Measurements from ENCODE around the gene PRR29. TPM values are rescaled to one million over a fixed set of nuclear protein-coding genes. Genes with fewer than 3 reads are reported as not detected.

Gene PRR29
- total and polyA plus RNA-seq, 2 donors (not counting 1 experiment from before 2014, with no cell fraction given): 0.02 to 0.17 TPM

DNA sequence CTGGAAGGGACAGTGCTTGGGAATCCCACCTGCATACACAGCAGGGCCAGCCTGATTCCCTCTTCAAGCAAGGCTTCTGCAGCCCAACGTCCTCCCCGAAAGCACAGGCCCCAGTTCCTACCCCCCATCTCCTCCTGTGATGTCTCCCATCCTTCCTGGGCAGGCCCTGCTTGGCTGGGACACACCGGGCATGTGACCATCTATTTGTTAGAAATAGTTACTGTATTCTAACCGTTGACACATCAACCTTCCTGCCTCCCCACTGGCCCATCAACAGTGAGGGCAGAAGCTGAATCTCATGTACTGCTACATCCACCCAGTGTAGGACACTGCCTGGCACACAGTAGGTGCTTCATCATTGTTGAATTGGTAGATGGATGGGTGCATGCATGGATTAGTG is 10.7 kb downstream of the PRR29 start:
- DNase-seq (ENCODE audit: low read depth in 2 of 2): no peak
- TF ChIP-seq EZH2 (IDR thresholded peaks at IDR 0.05; ENCODE audit: low read length, missing control alignments) (no peak), CTCF (conservative IDR thresholded peaks at IDR 0.05 in 1 of 2, IDR thresholded peaks at IDR 0.05 in 1 of 2; ENCODE audit: low read depth in 1 of 2, low read length in 2 of 2) (no peak)
- H3K4me3 ChIP-seq (replicated peaks in 1 of 4; ENCODE audit: control extremely low read depth in 1 of 4, insufficient read depth in 1 of 4, low read depth in 3 of 4, low read length in 4 of 4): no peak overlapping the region
- no peaks in the 10 kb centered on the region for H3K27me3 ChIP-seq (ENCODE audit: control insufficient read depth, insufficient read depth, low read length)
- H2AFZ ChIP-seq (ENCODE audit: low read length): no peak overlapping the region
- H4K20me1 ChIP-seq (ENCODE audit: control insufficient read depth, extremely low read depth, insufficient read depth, low read length): no peaks in the 10 kb centered on the region
- no peaks in the 10 kb centered on the region for H3K79me2 ChIP-seq (ENCODE audit: control insufficient read depth, insufficient read depth, low read length)
- peaks cover 2% of the 10 kb centered on the region for H3K4me1 ChIP-seq (ENCODE audit: control insufficient read depth, extremely low read depth, insufficient read depth, low read length)
- H3K9me3 ChIP-seq (ENCODE audit: control insufficient read depth, insufficient read depth, low read depth, low read length): no peaks in the 10 kb centered on the region
- no peak overlapping the region for H3K27ac ChIP-seq (ENCODE audit: insufficient read depth, low read length)
- no peak overlapping the region for H3K9ac ChIP-seq (ENCODE audit: insufficient read depth, low read length)
- H3K36me3 ChIP-seq (ENCODE audit: control insufficient read depth, insufficient read depth, low read length): no peaks in the 10 kb centered on the region
- no peak overlapping the region for H3K4me2 ChIP-seq (ENCODE audit: extremely low read depth, insufficient read depth, low read length)

DNA sequence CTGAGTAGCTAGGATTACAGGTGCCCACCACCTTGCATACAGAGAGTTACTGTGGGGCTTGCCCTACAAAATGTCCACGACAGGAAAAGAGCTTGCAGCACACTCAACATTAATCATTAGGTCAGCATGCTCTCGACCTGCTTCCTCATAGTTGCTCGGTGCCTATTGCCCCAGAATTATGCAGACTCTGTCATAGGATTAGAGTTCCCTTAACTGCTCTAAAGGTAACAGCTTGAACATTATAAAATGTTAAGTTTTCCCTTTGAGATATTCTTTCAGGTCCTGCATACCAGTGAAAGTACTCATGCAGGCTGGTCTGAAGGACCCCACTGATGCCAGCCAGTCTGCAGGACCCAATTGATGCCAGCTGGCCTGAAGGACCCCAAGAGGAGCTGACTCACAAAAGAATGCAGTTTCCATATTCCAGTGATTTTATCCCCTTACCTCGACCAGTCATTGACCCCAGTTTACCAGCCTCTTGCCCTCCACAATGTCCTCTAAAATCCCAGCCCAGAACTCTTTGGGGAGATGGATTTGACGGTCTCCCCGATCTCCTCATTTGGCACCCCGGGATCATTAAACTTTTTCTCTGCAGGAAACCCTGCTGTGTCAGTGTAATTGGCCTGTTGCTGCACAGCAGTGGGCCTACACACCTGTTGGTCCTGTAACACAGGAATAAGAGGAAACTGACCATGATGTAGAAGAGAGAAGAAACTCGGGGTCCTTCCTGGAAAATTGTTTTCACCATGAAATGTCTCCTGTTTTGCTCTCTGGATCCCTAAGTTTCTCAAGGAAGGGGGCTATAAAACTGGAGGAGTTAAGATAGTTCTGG is 11.6 kb downstream of the PRR29 start:
- Histone ChIP-seq H3K4me3 (replicated peaks in 1 of 4; ENCODE audit: control extremely low read depth in 1 of 4, insufficient read depth in 1 of 4, low read depth in 3 of 4, low read length in 4 of 4) (no peak overlapping the region), H3K79me2 (ENCODE audit: control insufficient read depth, insufficient read depth, low read length) (no peaks in the 10 kb centered on the region), H3K27ac (ENCODE audit: insufficient read depth, low read length) (no peak overlapping the region), H3K4me2 (ENCODE audit: extremely low read depth, insufficient read depth, low read length) (no peak overlapping the region), H3K4me1 (ENCODE audit: control insufficient read depth, extremely low read depth, insufficient read depth, low read length) (peaks cover 2% of the 10 kb centered on the region), H4K20me1 (ENCODE audit: control insufficient read depth, extremely low read depth, insufficient read depth, low read length) (no peaks in the 10 kb centered on the region), H2AFZ (ENCODE audit: low read length) (no peak overlapping the region), H3K36me3 (ENCODE audit: control insufficient read depth, insufficient read depth, low read length) (no peaks in the 10 kb centered on the region), H3K9ac (ENCODE audit: insufficient read depth, low read length) (no peak overlapping the region), H3K9me3 (ENCODE audit: control insufficient read depth, insufficient read depth, low read depth, low read length) (no peaks in the 10 kb centered on the region), H3K27me3 (ENCODE audit: control insufficient read depth, insufficient read depth, low read length) (no peaks in the 10 kb centered on the region)
- no peak for TF ChIP-seq CTCF (conservative IDR thresholded peaks at IDR 0.05 in 1 of 2, IDR thresholded peaks at IDR 0.05 in 1 of 2; ENCODE audit: low read depth in 1 of 2, low read length in 2 of 2)
- no peak for TF ChIP-seq EZH2 (IDR thresholded peaks at IDR 0.05; ENCODE audit: low read length, missing control alignments)
- peak in 1 of 2 donors; percentile 44 for DNase-seq (ENCODE audit: low read depth in 2 of 2)

- no peaks in the 10 kb centered on the region for H4K20me1 ChIP-seq (ENCODE audit: control insufficient read depth, extremely low read depth, insufficient read depth, low read length)
- H3K27ac ChIP-seq (ENCODE audit: insufficient read depth, low read length): no peak overlapping the region
- H2AFZ ChIP-seq (ENCODE audit: low read length): no peak overlapping the region
- no peak overlapping the region for H3K4me3 ChIP-seq (replicated peaks in 1 of 4; ENCODE audit: control extremely low read depth in 1 of 4, insufficient read depth in 1 of 4, low read depth in 3 of 4, low read length in 4 of 4)
- no peak overlapping the region for H3K9ac ChIP-seq (ENCODE audit: insufficient read depth, low read length)
- H3K9me3 ChIP-seq (ENCODE audit: control insufficient read depth, insufficient read depth, low read depth, low read length): no peaks in the 10 kb centered on the region
- no peaks in the 10 kb centered on the region for H3K36me3 ChIP-seq (ENCODE audit: control insufficient read depth, insufficient read depth, low read length)
- DNase-seq (ENCODE audit: low read depth in 2 of 2): no peak
- no peaks in the 10 kb centered on the region for H3K4me1 ChIP-seq (ENCODE audit: control insufficient read depth, extremely low read depth, insufficient read depth, low read length)
- H3K4me2 ChIP-seq (ENCODE audit: extremely low read depth, insufficient read depth, low read length): no peak overlapping the region
- TF ChIP-seq EZH2 (IDR thresholded peaks at IDR 0.05; ENCODE audit: low read length, missing control alignments) (no peak), CTCF (conservative IDR thresholded peaks at IDR 0.05 in 1 of 2, IDR thresholded peaks at IDR 0.05 in 1 of 2; ENCODE audit: low read depth in 1 of 2, low read length in 2 of 2) (no peak)
- H3K27me3 ChIP-seq (ENCODE audit: control insufficient read depth, insufficient read depth, low read length): no peaks in the 10 kb centered on the region
- H3K79me2 ChIP-seq (ENCODE audit: control insufficient read depth, insufficient read depth, low read length): no peaks in the 10 kb centered on the region
These were observed 17.3 kb downstream of the PRR29 start for GRCh38 chr17:64015447-64015846.

All from fibroblast of lung (primary cell).